HG02763 (cell line): ENCODE results near the gene COL2A1.

Experiments used
- ATAC-seq: cut with Tn5 transposase; IDR thresholded peaks from one replicate; pipeline ENCODE4 v1.9.1; 2021; ENCODE audit warnings: mild to moderate bottlenecking, moderate library complexity; ENCODE audit not compliant: unreplicated experiment

Gene COL2A1

GRCh38 chr12:47991106-47992061, 12.9 kb downstream of the COL2A1 start:
- ATAC-seq = no peak

GRCh38 chr12:47990351-47991105, 13.7 kb downstream of the COL2A1 start:
- ATAC-seq = peak; percentile 84

GRCh38 chr12:47989666-47990065, 14.6 kb downstream of the COL2A1 start:
- no peak for ATAC-seq

GRCh38 chr12:47989023-47989417, 15.3 kb downstream of the COL2A1 start:
- no peak for ATAC-seq

- ATAC-seq = no peak
Observed at GRCh38 chr12:47988073-47989022, 15.9 kb downstream of the COL2A1 start.

GRCh38 chr12:47987411-47988072, 16.7 kb downstream of the COL2A1 start:
- ATAC-seq = no peak

GRCh38 chr12:47986832-47987231, 17.4 kb downstream of the COL2A1 start:
- no peak for ATAC-seq

GRCh38 chr12:47986291-47986660, 18.0 kb downstream of the COL2A1 start:
- ATAC-seq = no peak

GRCh38 chr12:47985596-47986290, 18.5 kb downstream of the COL2A1 start:
- no peak for ATAC-seq

- no peak for ATAC-seq
Observed at GRCh38 chr12:47984331-47984801, 19.9 kb downstream of the COL2A1 start.

GRCh38 chr12:47983541-47984115, 20.6 kb downstream of the COL2A1 start:
- ATAC-seq = no peak

- no peak for ATAC-seq
Observed at GRCh38 chr12:47982770-47983169, 21.5 kb downstream of the COL2A1 start.

GRCh38 chr12:47982311-47982710, 22.0 kb downstream of the COL2A1 start:
- ATAC-seq = no peak

GRCh38 chr12:47981496-47982260, 22.6 kb downstream of the COL2A1 start:
- ATAC-seq = no peak

- ATAC-seq = no peak
Observed at GRCh38 chr12:47980779-47981495, 23.3 kb downstream of the COL2A1 start.

- no peak for ATAC-seq
Observed at GRCh38 chr12:47980197-47980596, 24.1 kb downstream of the COL2A1 start.

GRCh38 chr12:47979686-47980085, 24.6 kb downstream of the COL2A1 start:
- ATAC-seq = no peak

GRCh38 chr12:47979166-47979565, 25.1 kb downstream of the COL2A1 start:
- no peak for ATAC-seq
